ENCODE data around the gene C19orf12.

- TF ChIP-seq SP1 (IDR thresholded peaks at IDR 0.05) (no peak), FOXM1 (IDR thresholded peaks at IDR 0.05; ENCODE audit: borderline replicate concordance) (no peak), ARNT (IDR thresholded peaks at IDR 0.05) (no peak), BHLHE40 (IDR thresholded peaks at IDR 0.05; ENCODE audit: borderline replicate concordance) (no peak), FOXA1 (IDR thresholded peaks at IDR 0.05) (no peak), TARDBP (IDR thresholded peaks at IDR 0.05) (no peak), PKNOX1 (IDR thresholded peaks at IDR 0.05) (no peak), LEF1 (IDR thresholded peaks at IDR 0.05; ENCODE audit: borderline replicate concordance) (no peak), ZNF384 (IDR thresholded peaks at IDR 0.05) (no peak), NFRKB (IDR thresholded peaks at IDR 0.05) (no peak), SUZ12 (IDR thresholded peaks at IDR 0.05) (no peak)
These were observed 44.3 kb upstream of the C19orf12 start for GRCh38 chr19:29759359-29759758.
